Endothelial cell (in vitro differentiated cells): ENCODE data around the gene DLGAP1. TPM values are rescaled to one million over a fixed set of nuclear protein-coding genes. Genes with fewer than 3 reads are reported as not detected.
"Not testable (repeated sequence)": the region's sequence is repeated elsewhere in the genome, so short reads cannot be mapped to it uniquely, and the experiment has no call there.

ENCODE experiments used
- DNase-seq: peaks from one replicate; pipeline ENCODE4 v3.0.0; 2021; ENCODE audit warnings: low spot score
- H3K27ac Mint-ChIP-seq: one replicate; pipeline ENCODE4 v1.8.0; 2021; ENCODE audit warnings: mixed read lengths, inconsistent platforms; ENCODE audit not compliant: unreplicated experiment
- H3K27me3 Mint-ChIP-seq: one replicate; pipeline ENCODE4 v1.8.0; 2021; ENCODE audit warnings: mild to moderate bottlenecking, moderate library complexity, mixed read lengths, inconsistent platforms; ENCODE audit not compliant: unreplicated experiment
- H3K36me3 Mint-ChIP-seq: one replicate; pipeline ENCODE4 v1.8.0; 2021; ENCODE audit warnings: mild to moderate bottlenecking, low read depth, mixed read lengths, inconsistent platforms; ENCODE audit not compliant: unreplicated experiment
- H3K4me1 Mint-ChIP-seq: one replicate; pipeline ENCODE4 v1.8.0; 2021; ENCODE audit warnings: mild to moderate bottlenecking, mixed read lengths, inconsistent platforms; ENCODE audit not compliant: unreplicated experiment
- H3K4me3 Mint-ChIP-seq: one replicate; pipeline ENCODE4 v1.8.0; 2021; ENCODE audit warnings: mild to moderate bottlenecking, mixed read lengths, inconsistent platforms; ENCODE audit not compliant: unreplicated experiment
- H3K9me3 Mint-ChIP-seq: one replicate; pipeline ENCODE4 v1.8.0; 2021; ENCODE audit warnings: mixed read lengths, inconsistent platforms; ENCODE audit not compliant: unreplicated experiment
- total RNA-seq: library from RNA; stranded (reverse); fragmentation: NEBNext Ultra II Directional; extraction: Animal tissue kit (Norgen Biotek cat#: 25700); gene quantifications from one replicate; pipeline ENCODE4 v1.2.1, GENCODE V29; 2021; ENCODE audit not compliant: unreplicated experiment
- TF ChIP-seq, protein P1 (sequence below): fragments of 200-600 bp; sonication (generic); IDR thresholded peaks from one replicate; pipeline ENCODE4 v1.5.0; 2021; ENCODE audit warnings: antibody characterized with exemption; ENCODE audit not compliant: unreplicated experiment

The DLGAP1 gene
- total RNA-seq, 1 donor from 2014 or later = 1.8 TPM

DNA sequence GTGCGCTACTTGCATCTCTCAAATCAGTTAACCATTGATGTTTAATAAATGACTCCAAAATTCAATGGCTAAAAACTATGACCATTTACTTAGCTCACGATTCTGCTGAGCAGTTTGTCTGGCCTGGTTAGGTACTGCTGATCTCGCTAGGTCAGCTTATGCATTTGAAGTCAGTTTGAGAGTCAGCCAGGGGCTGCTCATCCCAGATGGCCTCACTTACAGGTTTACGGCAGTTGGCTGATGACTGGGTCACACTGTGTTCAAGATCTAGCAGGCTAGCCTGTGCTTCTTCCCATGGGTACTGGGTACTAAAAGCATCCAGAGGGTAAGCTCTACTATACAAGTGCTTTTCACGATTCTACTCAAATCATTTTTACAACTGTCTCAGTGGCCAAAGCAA is 122.1 kb downstream of the DLGAP1 start:
- no peak overlapping the region for H3K27ac Mint-ChIP-seq
- no peaks in the 10 kb centered on the region for H3K27me3 Mint-ChIP-seq
- peaks cover 4% of the 10 kb centered on the region for H3K4me1 Mint-ChIP-seq
- no peak for DNase-seq
- H3K9me3 Mint-ChIP-seq = no peaks in the 10 kb centered on the region
- H3K36me3 Mint-ChIP-seq = no peaks in the 10 kb centered on the region
- no peak overlapping the region for H3K4me3 Mint-ChIP-seq
- TF ChIP-seq, protein P1, sequence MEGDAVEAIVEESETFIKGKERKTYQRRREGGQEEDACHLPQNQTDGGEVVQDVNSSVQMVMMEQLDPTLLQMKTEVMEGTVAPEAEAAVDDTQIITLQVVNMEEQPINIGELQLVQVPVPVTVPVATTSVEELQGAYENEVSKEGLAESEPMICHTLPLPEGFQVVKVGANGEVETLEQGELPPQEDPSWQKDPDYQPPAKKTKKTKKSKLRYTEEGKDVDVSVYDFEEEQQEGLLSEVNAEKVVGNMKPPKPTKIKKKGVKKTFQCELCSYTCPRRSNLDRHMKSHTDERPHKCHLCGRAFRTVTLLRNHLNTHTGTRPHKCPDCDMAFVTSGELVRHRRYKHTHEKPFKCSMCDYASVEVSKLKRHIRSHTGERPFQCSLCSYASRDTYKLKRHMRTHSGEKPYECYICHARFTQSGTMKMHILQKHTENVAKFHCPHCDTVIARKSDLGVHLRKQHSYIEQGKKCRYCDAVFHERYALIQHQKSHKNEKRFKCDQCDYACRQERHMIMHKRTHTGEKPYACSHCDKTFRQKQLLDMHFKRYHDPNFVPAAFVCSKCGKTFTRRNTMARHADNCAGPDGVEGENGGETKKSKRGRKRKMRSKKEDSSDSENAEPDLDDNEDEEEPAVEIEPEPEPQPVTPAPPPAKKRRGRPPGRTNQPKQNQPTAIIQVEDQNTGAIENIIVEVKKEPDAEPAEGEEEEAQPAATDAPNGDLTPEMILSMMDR = no peak

DNA sequence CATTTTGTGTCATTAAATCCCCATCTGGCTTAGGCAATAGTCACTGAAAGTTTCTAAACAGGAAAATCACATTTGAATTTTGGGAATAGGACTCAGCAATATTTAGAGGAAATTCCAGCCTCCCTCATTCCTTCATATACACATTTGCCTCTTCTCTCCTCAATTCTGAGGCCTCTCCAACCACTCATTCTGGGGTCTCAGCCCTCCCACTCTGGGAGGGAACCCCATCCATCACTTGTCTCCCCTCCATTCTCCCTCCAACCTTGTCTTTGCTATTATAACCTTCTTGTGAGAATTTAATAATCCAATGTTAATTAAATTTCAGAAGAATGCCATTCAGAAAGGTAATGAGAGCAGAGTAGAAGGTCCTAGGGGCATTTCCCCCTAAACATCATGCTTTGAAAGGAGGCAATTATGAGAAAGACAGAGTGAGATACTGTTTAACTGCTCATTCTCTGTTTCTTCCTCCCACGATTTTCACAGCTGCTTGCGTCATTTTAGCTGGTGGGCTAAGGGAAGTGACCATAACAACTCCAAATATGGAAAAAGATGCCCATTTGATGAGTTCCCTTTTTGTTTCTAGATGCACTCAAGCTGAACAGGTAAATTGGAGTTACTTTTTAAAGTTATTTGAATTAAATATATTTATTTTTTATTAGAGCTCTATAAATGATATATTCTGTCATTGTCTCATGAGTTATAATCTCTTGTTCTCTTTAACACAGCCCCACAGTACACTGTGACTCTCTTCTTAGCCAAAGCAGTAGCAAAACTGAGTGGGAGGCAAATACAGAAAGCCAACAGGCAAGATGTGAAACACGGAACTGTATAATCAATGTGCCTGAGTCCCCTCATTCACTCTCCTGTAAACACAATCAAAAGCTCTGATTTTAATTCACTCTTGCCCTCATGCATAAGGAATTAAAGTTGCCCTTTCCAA is 135.1 kb downstream of the DLGAP1 start:
- TF ChIP-seq, protein P1 = no peak
- Mint-ChIP-seq H3K4me3 (no peak overlapping the region), H3K27me3 (no peaks in the 10 kb centered on the region), H3K9me3 (no peaks in the 10 kb centered on the region), H3K36me3 (no peaks in the 10 kb centered on the region), H3K27ac (no peak overlapping the region), H3K4me1 (no peaks in the 10 kb centered on the region)
- DNase-seq = no peak

DNA sequence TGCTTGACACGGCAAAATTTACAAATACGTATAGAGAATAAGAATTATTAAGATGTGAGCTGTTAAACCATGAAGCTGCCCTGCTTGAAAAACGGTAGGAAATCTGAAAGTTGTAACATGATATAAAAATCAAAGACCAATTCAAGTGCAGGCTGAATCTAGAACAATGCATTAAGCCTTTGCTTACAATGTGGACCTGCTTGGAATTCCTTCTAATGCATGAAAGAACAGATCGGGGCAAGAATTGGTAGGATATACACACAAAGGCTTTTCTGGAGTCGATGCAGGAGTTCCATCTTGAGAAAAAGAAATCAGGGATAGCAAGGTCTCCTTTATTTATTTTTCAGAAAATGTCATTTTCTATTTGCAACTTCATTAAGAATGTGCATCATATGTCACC is 136.8 kb downstream of the DLGAP1 start:
- no peaks in the 10 kb centered on the region for H3K9me3 Mint-ChIP-seq
- no peaks in the 10 kb centered on the region for H3K36me3 Mint-ChIP-seq
- TF ChIP-seq, protein P1 = no peak
- no peaks in the 10 kb centered on the region for H3K4me1 Mint-ChIP-seq
- no peaks in the 10 kb centered on the region for H3K27me3 Mint-ChIP-seq
- DNase-seq = no peak
- H3K4me3 Mint-ChIP-seq = no peak overlapping the region
- no peak overlapping the region for H3K27ac Mint-ChIP-seq

DNA sequence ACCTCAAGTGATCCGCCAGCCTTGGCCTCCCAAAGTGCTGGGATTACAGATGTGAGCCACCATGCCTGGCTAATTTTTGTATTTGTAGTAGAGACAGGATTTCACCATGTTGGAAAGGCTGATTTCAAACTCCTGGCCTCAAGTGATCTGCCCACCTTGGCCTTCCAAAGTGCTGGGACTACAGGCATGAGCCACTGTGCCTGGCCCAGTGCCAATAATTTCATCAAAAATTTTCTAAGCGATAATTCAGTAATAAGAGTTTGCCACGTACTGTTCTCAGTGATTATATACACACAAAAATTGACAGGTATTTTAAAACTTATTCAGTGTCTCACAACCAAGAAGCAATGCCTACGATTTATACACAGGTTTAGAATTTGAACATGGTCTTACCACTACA is 143.2 kb downstream of the DLGAP1 start:
- not testable (repeated sequence) for H3K4me1 Mint-ChIP-seq, H3K36me3 Mint-ChIP-seq, H3K27me3 Mint-ChIP-seq, H3K27ac Mint-ChIP-seq, DNase-seq, H3K9me3 Mint-ChIP-seq, H3K4me3 Mint-ChIP-seq

DNA sequence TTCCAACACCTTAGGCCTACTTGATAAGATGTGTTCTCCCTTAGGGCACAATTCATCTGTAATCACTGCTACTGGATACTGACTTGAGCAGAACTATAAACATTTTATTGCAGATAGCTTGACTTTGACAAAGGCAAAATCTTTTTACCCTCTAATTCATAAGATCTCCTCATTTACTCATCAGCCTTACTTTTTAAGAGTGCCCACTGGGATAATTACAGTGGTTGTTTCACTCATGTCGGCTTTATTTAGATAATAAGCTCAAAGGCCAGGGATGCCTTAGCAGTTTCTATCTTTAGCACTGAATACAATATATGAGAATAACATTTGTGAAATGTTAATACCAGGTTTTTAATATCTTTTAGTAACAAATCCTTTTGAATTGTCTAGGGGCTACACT is 144.0 kb downstream of the DLGAP1 start:
- Mint-ChIP-seq H3K27me3 (peaks cover 3% of the 10 kb centered on the region), H3K4me1 (no peaks in the 10 kb centered on the region), H3K36me3 (no peaks in the 10 kb centered on the region), H3K27ac (no peak overlapping the region), H3K4me3 (no peak overlapping the region), H3K9me3 (no peaks in the 10 kb centered on the region)
- TF ChIP-seq, protein P1 = no peak
- DNase-seq = no peak
